ENCODE measurements around the gene BRCA1. TPM values are rescaled to one million over a fixed set of nuclear protein-coding genes. Genes with fewer than 3 reads are reported as not detected.
A peak's percentile ranks its signal among the peaks of the same experiment; 100 is the strongest.
"Not testable (repeated sequence)": the region's sequence is repeated elsewhere in the genome, so short reads cannot be mapped to it uniquely, and the experiment has no call there.

Gene BRCA1
- polyA plus RNA-seq, 1 donor: 24.3 TPM

DNA sequence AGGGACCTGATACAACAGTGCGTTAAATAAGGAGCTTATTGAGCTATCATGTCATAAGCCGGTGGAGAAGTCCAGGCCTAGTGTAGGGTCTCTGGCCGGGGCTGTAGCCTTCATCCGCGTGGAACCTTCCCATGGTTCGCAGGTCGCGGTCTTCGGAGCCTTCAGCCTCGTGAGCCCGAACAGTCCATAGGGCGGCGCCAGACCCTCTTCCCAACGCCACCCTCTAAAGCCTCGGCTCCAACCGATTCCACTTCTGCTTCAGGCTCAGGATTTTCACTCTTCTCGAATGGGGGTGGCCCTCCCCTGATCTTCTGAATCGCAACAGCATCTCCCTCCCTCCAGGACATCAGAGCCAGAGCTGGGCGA, 10.3 kb upstream of the BRCA1 start:
- DNase-seq: no peak

DNA sequence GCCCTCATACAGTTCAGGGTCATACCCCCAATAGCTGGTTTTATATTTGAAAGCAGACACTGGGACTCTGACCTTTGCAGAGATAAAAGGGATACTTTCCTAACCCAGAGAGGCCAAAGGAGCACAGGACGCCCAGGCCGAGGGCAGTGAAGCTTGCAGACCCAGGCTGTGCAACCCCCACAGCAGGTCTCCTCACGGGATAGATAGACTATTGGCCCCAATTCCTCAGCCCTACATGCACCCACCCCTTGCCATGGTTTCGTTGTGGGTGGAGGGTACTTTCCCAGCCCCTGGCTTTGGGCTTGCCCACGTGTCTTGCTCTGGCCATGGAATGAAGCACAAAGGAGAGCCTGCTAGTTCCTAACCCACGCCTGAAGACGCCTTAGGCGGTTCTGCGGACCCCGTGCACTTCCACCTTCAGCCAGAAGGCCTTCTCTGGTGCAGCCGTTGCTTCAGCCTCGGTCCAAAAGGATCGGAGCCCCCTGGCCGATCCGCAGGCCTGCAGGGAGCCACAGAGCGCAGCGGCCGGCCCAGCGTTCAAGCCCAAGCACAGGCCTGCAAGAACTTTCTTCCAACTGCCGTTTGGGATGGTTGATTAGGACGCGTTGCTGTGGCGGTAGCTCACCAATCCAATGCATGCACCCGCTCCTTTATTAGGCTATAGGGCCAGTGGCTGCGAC, 9.8 kb upstream of the BRCA1 start:
- DNase-seq: no peak

DNA sequence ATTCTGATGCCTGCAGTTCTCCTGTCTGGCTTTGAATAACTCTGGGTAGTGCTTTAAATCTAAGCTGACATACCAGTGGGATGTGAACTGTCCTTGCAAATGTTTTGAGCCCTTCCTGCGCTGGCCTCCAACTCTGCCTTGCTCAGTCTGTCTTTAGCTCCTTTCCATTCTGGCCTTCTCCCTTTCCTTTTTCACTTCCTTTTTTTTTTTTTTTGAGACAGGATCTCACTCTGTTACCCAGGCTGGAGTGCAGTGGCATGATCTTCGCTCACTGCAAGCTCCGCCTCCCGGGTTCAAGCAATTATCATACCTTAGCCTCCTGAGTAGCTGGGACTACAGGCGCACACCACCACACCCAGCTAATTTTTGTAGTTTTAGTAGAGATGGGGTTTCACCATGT, 8.3 kb upstream of the BRCA1 start:
- not testable (repeated sequence) for DNase-seq

DNA sequence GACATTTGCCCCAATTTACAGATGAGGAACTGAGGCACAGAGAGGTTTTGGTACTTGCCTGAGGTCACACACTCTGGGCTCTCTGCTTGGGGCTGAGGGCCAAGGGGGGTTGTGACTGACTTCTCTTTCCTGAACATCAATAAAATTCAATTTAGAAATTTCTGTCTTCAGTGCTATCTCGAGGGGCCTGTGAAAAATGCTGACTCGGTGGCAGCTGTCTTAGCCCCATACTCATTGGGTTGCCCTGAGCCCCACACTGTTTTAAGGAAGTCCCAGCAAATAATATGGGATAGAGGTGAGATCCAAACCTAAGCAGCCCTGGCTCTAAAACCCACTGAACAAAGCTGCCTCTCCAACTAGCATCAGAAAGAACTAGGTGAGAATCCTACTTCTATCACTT, 7.0 kb upstream of the BRCA1 start:
- no peak for DNase-seq

DNA sequence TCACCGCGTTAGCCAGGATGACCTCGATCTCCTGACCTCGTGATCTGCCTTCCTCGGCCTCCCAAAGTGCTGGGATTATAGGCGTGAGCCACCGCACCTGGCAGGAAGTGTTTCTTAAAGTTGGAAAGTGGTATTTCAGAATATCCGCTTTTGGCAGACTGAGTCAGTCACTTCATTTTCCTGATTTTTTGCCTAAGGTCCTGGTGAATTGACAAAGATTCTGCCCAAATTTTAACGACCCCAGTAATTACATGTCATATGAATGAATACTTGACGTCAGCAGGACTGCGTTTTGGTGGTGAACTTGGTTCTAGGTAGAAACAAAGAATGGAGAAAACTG, 4.5 kb upstream of the BRCA1 start:
- DNase-seq: no peak

DNA sequence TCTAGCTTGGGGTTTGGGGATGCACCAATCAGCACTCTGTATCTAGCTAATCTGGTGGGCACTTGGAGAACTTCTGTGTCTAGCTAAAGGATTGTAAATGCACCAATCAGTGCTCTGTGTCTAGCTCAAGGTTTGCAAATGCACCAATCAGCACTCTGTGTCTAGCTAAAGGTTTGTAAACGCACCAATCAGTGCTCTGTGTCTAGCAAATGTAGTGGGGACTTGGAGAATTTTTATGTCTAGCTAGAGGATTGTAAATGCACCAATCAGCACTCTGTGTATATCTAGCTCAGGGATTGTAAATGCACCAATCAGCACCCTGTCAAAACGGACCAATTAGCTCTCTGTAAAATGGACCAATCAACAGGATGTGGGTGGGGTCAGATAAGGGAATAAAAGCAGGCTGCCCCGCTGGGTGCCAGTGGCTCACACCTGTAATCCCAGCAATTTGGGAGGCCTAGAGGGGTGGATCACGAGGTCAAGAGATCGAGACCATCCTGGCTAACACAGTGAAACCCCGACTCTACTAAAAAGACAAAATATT, 2.2 kb upstream of the BRCA1 start:
- DNase-seq: not testable (repeated sequence)

DNA sequence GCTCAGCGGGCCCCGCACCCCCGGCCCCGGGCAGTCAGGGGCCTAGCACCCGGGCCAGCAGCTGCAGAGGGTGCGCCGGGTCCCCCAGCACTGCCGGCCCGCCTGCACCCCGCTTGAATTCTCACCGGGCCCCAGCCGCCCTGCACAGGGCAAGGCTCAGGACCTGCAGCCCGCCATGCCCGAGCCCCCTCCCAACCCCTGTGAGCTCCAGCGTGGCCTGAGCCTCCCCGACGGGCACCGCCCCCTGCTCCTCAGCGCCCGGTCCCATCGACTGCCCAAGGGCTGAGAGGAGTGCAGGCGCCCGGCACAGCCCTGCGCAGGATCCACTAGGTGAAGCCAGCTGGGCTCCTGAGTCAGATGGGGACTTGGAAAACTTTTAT, 1.7 kb upstream of the BRCA1 start:
- DNase-seq: no peak

DNA sequence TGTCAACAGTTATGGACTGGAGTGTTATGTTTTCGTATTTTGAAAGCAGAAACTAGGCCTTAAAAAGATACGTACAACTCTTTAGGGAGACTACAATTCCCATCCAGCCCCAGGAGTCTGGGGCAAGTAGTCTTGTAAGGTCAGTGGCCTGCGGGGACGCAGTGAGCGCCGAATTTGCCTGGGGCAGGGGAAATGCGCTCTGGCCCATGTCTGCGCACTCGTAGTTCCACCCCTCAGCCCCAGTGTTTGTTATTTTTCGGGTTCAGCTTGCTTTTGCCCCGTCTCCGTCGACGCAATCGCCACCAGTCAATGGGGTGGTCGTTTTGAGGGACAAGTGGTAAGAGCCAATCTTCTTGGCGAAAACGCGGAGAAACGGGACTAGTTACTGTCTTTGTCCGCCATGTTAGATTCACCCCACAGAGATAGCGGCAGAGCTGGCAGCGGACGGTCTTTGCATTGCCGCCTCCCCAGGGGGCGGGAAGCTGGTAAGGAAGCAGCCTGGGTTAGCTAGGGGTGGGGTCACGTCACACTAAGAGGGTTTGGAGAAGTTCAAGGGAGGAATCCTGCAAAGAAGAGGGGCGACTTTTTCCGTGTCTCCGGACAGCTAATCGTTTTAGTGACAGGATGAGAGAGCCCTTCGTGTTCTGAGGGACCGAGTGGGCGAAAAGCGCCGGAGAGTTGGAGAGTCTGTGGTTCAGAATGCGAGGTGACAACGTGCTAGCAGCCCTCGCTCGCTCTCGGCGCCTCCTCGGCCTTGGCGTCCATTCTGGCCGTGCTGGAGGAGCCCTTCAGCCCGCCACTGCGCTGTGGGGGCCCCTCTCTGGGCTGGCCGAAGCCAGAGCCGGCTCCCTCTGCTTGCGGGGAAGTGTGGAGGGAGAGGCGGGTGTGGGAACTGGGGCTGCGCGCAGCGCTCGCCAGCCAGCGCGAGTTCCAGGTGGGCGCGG, 1.1 kb upstream of the BRCA1 start:
- no peak for DNase-seq

DNA sequence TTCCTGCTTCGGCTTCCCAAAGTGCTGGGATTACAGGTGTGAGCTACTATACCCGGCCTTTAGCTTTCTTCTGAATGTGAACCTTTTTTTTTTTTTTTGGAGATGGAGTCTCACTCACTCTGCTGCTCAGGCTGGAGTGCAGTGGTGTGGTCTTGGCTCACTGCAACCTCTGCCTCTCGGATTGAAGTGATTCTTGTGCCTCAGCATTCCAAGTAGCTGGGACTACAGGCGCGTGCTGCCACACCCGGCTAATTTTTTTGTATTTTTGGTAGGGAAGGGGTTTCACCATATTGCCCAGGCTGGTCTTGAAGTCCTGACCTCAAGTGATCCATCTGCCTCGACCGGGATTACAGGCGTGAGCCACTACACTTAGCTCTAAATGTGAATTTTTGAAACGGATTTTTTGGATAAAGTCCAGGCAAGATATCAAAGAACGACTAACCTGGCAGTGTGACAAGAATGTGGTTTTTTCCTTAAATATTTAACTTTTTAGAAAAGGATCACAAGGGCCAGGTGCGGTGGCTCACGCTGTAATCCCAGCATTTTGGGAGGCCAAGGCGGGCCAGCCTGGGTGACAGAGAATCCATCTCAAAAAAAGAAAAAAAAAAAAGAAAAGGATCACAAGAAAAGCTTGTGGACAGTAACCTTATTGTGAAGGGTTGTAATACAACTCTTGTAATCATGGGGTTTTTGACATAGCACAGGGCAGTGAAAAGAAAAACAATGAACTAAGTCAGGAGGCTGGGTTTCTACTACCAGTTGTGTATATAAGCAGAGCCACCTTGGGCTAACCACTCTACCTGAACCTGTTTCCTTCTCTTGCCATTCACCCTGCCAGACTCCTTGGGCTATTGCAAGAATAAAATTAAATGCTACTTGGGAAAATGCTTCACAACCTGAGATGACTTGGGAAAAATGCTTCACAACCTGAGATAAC, 6.2 kb downstream of the BRCA1 start:
- no peak for DNase-seq

DNA sequence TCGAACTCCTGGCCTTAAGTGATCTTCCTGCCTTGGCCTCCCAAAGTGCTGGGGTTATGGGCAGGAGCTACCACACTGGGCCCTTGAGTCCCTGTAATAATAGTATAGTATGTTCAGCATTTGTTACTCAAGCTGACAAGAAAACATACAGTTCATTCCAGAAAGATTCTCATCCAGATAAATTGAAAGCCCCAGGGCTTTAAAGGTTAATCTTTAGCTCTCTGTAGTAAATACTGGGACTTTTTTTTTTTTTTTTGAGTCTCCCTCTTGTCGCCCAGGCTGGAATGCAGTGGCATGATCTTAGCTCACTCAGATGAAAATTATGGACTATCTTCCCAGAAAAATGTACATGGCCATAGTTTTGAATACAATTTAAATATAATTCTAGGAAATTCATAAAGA, 11.0 kb downstream of the BRCA1 start:
- DNase-seq: peak; percentile 46

DNA sequence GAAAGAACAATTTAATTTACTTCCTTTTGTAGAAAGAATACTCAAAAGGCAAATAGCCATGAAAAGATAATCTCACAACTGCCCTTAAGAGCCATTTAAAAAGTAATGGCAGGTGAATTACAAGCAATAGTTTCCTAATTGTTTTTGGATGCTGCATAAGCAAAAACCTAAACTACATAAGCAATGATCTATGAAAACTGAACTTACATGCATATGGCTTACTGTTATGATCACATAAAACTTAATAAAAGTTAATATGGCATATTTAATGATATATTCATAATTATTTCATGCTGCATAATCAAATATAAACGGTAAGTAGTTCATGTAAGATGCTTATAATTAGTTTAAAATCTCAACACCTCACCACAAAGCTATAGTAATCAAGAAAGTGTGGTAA, 18.6 kb downstream of the BRCA1 start:
- DNase-seq: no peak

DNA sequence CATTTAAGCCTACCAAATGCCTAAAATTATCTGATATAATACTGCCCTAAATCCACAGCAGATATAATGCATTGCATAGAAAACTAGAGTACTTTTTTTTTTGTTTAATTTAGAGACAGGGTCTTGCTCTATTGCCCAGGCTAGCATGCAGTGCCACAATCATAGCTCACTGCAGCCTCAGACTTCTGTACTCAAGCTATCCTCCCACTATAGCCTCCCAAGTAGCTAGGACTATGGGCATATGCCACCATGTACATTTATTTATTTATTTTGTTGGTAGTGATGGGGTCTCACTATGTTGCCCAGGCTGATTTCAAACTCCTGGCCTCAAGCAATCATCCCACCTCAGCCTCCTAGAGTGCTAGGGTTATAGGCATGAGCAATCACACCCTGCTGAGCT, 20.0 kb downstream of the BRCA1 start:
- no peak for DNase-seq

DNA sequence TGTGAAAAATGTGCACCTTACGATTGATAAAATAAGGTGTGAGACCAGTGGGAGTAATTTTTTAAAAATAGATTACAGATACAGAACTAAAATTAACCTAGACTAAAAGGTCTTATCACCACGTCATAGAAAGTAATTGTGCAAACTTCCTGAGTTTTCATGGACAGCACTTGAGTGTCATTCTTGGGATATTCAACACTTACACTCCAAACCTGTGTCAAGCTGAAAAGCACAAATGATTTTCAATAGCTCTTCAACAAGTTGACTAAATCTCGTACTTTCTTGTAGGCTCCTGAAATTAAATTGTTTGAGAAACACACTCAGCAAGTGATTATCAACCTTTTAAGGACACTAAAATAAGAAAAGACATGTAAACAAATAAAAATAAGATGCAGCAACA, 20.5 kb downstream of the BRCA1 start:
- DNase-seq: no peak

DNA sequence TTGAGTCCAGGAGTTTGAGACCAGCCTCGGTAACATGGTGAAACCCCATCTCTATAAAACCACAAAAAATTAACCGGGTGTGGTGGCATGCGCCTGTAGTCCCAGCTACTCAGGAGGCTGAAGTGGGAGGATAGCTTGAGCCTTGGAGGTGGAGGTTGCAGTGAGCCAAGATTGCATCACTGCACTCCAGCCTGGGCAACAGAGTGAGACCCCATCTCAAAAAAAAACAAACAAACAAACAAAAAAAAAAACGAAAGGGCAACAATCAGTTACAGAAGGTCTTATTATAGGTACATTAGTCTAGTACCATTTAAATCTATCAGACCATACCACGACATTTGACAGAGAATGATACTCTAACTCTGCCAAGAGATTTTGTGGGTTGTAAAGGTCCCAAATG, 29.8 kb downstream of the BRCA1 start:
- DNase-seq: not testable (repeated sequence)

DNA sequence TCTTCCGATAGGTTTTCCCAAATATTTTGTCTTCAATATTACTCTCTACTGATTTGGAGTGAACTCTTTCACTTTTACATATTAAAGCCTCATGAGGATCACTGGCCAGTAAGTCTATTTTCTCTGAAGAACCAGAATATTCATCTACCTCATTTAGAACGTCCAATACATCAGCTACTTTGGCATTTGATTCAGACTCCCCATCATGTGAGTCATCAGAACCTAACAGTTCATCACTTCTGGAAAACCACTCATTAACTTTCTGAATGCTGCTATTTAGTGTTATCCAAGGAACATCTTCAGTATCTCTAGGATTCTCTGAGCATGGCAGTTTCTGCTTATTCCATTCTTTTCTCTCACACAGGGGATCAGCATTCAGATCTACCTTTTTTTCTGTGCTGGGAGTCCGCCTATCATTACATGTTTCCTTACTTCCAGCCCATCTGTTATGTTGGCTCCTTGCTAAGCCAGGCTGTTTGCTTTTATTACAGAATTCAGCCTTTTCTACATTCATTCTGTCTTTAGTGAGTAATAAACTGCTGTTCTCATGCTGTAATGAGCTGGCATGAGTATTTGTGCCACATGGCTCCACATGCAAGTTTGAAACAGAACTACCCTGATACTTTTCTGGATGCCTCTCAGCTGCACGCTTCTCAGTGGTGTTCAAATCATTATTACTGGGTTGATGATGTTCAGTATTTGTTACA, 30.9 kb downstream of the BRCA1 start:
- DNase-seq: no peak

DNA sequence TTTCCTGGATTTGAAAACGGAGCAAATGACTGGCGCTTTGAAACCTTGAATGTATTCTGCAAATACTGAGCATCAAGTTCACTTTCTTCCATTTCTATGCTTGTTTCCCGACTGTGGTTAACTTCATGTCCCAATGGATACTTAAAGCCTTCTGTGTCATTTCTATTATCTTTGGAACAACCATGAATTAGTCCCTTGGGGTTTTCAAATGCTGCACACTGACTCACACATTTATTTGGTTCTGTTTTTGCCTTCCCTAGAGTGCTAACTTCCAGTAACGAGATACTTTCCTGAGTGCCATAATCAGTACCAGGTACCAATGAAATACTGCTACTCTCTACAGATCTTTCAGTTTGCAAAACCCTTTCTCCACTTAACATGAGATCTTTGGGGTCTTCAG, 32.3 kb downstream of the BRCA1 start:
- DNase-seq: no peak

DNA sequence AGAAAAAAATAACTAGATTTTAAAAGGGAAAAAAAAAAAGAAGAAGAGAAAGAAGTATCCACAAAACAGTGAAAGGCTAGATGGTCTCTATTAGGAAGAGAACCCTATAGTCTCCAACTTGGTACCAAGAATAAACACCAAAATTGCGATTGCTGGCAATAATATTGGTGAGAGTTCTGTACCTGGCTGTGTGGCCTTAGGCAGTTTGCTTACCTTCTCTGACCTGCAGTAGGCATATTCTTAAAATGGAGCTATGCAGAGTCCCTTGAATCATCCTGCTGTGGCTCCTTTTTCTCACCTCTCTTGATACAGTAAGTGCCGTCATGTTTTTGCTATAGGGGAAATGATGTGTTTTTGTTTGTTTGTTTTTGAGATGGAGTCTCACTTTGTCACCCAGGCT, 35.1 kb downstream of the BRCA1 start:
- DNase-seq: no peak

DNA sequence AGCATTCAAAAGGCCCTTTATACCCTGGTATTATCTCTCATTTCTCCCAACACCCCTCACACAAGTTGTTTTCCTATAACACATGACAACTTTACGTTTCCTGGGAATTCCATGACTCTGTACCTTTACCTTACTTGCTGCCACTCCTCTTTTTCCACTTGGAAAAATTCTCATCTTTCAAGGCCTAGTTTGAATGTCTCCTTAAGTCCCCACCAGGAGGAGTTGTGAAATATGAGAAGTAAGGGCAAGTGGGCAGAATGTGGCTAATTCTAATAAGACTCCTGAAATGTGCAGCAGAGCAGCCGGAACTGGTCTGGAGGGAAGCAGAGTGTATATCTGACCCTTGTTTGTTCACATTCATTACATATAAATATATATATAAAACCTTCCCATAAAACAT, 39.7 kb downstream of the BRCA1 start:
- peak; percentile 41 for DNase-seq

DNA sequence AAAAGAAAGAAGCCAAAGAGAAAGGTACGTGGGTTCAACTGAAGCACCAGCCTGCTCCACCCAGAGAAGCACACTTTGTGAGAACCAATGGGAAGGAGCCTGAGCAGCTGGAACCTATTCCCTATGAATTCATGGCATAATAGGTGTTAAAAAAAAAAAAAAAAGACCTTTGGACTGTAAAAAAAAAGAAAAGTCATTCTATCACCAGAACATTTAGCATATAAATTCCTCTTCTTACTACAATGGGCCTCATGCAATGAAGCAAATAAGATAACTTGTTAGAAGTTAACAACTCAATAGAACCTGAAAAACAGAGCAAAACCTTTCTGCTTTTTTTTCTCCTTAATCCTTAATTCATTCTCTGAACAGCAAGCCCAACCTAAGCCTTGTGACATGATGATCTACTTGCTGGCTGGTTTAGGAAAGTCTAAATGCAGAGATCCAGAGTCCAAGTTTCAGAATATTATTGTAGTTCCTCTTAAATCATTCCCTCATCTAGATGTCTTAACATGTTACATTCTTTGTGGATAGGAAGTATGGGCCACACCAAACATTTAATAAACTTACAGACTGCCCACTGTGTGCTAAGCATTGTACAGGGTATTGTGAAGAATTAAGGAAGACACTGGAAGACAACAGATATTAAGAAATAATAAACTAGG, 45.4 kb downstream of the BRCA1 start:
- DNase-seq: no peak

DNA sequence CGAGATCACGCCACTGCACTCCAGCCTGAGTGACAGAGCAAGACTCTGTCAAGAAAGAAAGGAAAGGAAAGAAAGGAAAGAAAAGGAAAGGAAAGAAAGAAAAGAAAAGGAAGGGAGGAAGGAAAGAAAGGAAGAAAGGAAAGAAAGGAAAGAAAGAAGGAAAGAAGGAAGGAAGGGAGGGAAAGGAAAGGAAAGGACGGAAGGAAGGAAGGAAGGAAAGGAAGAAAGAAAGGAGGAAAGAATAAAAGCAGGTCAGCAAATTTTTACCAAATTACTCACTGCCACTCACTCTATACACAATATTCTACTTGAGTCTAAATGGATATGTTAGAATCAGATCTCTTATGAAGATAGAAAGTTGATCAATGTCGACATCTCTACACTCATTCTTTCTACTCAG, 50.3 kb downstream of the BRCA1 start:
- DNase-seq: no peak

DNA sequence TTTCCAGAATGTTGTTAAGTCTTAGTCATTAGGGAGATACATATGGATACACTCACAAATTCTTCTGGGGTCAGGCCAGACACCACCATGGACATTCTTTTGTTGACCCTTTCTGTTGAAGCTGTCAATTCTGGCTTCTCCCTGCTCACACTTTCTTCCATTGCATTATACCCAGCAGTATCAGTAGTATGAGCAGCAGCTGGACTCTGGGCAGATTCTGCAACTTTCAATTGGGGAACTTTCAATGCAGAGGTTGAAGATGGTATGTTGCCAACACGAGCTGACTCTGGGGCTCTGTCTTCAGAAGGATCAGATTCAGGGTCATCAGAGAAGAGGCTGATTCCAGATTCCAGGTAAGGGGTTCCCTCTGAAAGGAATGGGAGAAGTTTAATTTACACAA, 54.3 kb downstream of the BRCA1 start:
- no peak for DNase-seq
